Retinal pigment epithelial cell (primary cell): Measurements from ENCODE around the gene ADA.

Source experiments
- DNase-seq: peaks from one replicate; pipeline ENCODE4 v3.0.0-alpha.2; 2010; ENCODE audit warnings: low read depth
- H3K4me3 ChIP-seq: 2 replicates; pipeline ENCODE4 v1.5.1; 2011; ENCODE audit warnings: mild to moderate bottlenecking, low read length, control low read depth, moderate library complexity
- TF ChIP-seq, protein P1 (sequence below): conservative IDR thresholded peaks from 2 replicates; pipeline ENCODE4 v1.5.1; 2011; ENCODE audit warnings: low read depth, low read length, control low read depth, inconsistent platforms

The ADA gene

DNA sequence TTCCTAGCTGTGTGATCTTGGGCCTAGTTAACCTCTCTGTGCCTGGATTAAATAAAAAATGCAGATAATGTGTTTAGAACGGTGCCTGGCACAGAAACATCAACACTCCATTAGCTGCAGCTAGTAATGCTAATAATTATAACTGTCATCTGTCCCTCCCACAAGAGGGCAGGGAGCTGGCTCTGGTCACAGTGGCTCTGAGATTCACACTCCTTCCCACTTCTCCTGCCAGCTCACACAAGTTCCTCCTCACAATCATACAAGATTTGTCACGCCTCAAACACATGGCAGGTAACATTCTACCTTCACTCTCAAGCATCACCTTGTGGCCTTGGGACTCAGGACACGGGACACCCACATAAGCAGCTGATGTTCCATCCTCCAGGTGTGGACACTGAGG lies 2.4 kb downstream of the ADA start:
- DNase-seq = no peak

DNA sequence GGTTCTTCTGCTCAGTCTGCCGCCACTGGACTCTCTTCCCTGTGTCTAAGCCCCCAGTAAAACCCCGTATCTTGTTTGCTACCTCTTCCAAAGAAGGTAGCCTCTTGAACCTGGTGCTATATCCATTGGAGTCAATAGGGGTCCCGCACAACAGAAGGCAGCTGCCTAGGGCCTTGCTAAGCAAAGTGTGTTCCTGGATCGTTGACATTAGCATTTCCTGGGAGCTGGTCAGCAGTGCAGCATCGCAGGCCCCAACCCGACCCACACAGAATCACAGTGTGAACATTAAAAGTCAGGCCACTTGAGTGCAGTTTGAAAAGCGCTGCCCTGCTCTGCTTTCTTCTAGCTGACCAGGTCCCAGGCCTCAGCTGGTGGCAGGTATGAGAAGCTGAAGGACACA lies 2.9 kb downstream of the ADA start:
- TF ChIP-seq, protein P1, sequence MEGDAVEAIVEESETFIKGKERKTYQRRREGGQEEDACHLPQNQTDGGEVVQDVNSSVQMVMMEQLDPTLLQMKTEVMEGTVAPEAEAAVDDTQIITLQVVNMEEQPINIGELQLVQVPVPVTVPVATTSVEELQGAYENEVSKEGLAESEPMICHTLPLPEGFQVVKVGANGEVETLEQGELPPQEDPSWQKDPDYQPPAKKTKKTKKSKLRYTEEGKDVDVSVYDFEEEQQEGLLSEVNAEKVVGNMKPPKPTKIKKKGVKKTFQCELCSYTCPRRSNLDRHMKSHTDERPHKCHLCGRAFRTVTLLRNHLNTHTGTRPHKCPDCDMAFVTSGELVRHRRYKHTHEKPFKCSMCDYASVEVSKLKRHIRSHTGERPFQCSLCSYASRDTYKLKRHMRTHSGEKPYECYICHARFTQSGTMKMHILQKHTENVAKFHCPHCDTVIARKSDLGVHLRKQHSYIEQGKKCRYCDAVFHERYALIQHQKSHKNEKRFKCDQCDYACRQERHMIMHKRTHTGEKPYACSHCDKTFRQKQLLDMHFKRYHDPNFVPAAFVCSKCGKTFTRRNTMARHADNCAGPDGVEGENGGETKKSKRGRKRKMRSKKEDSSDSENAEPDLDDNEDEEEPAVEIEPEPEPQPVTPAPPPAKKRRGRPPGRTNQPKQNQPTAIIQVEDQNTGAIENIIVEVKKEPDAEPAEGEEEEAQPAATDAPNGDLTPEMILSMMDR = peak; percentile 11
- no peak overlapping the region for H3K4me3 ChIP-seq
- no peak for DNase-seq

More for the DNA sequence above, 2.4 kb downstream of the ADA start:
- TF ChIP-seq, protein P1 = no peak
- no peak overlapping the region for H3K4me3 ChIP-seq

DNA sequence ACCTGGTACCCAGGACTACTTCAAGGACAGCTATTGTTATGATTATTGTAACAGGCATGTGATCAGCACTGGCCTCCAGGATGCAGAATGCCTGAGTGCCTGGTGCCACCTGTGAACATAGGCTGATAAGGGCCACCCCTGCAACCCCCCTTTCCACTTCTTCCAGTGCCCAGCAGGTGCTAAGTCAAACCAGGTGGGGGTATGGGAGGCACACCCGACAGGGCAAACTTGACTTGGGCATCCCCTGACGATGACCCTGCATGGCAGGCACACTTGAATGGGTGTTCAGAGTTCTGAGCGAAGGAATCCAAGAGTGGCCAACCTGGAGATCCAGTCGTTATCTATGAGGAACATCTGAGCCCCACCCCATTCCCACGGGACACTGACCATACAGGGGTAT lies 3.4 kb downstream of the ADA start:
- TF ChIP-seq, protein P1 = no peak
- H3K4me3 ChIP-seq = no peak overlapping the region
- no peak for DNase-seq

DNA sequence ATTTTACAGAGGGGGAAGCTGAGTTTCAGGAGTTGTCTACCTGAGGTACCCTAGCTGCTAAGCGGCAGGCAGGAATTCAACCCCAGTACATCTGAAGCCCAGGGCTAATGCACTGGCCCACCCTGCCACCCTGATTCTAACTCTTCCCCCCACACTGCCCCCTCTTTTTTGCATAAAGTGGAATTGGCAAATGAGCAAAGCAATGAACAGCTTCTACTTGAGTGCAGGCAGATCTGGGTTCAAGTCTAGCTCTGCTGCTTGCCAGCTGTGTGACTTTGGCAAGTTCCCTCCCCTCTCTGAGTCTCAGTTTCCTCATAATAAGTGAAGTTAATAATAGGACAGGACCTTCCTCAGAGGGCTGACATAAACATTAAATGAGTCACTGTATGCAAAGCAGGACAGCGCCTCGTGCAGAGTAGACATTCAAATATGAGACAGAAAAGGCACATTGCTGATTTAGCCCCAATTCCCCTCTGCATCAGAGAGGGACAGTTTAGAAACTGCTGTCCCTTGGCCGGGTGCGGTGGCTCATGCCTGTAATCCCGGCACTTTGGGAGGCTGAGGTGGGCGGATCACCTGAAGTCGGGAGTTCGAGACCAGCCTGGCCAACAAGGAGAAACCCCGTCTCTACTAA lies 4.7 kb downstream of the ADA start:
- TF ChIP-seq, protein P1 = no peak
- H3K4me3 ChIP-seq = no peak overlapping the region
- no peak for DNase-seq

DNA sequence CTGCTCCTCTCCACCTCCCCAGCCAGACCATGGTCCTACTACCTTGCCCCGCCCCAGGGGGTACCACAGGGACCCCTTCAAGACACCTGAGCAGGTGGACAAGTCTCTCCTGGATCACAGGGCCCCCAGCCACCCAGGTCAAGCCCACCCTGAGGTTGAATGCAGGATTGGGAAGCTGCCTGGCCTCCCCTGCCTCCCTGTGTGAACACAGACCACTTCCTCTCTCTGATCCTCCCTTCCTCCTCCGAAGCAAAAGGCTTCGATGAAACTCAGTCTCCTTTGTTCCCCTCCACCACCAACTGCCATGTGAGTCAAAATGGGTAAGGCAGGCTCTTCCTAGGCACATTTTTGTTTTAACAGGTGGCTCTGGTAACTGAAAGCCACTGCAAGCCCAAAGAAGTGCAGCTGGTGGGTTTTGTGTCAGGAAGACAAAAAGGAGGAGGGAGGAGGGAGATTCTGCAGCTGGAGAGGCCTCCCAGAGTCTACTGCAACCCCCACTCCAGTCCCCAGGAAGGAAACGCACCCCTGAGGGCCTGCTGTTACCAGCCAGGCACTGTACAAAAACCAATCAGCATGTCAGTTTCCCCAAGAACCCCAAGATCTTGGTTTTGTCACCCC lies 5.4 kb downstream of the ADA start:
- no peak for DNase-seq
- TF ChIP-seq, protein P1 = no peak
- no peak overlapping the region for H3K4me3 ChIP-seq

DNA sequence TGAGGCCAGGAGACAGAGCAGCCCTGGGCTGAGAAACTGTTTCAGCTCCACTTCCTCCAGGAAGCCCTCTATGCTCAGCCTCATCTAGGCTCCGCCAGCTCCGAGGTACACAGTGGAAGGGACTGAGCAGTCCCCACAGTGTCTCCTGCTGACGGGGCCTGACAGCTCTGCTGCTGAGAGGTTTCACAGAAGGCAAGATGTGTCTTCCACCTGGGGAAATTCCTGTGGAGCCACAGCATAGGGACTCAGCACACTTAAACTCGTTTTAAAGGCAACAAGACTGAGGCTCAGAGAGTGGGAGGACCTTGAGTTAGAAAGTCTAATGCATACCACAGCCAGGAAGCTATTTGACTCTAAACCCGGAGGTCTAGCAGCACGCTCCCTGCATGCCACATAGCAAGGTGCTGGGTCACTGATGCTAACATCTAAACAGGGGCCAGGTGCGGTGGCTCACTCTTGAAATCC lies 6.8 kb downstream of the ADA start:
- H3K4me3 ChIP-seq = no peak overlapping the region
- TF ChIP-seq, protein P1 = no peak
- no peak for DNase-seq

DNA sequence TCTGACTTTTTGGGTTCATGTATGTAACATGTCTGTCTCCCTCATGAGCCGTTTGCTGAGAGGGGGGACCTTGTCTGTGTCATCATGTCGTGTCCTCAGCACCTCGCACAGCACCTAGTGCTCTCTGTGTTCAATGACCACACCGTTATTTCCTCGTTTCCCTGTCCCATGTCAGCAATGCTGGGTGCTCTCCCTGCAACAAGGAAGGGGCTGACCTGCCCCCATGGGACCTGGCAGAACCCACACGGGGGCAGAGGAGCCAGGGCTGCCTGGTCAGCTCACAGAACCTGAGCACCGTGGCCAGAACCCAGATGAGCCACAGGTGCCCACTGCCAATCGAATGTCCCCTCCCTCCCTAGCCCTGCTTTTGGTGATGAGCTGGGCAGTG lies 7.3 kb downstream of the ADA start:
- TF ChIP-seq, protein P1 = no peak
- no peak for DNase-seq
- H3K4me3 ChIP-seq = no peak overlapping the region
